Fibroblast of the conjunctiva (primary cell): ENCODE data around the gene SPINK2.

ENCODE experiments used
- DNase-seq: peaks from one replicate; pipeline ENCODE4 v3.0.0-alpha.2; 2010; ENCODE audit warnings: low read depth

Gene SPINK2

GRCh38 chr4:56821381-56822243, at the start of gene SPINK2:
Gene SPINK2, minus strand, starts transcription at chr4:56821701. Its CDS starts 39 bp downstream, at chr4:56821662.
- no peak for DNase-seq

GRCh38 chr4:56870946-56871345, 49.4 kb upstream of the SPINK2 start:
- DNase-seq = peak; percentile 84

- DNase-seq = no peak
These were observed 42.1 kb upstream of the SPINK2 start for GRCh38 chr4:56863441-56864139.

GRCh38 chr4:56861360-56861759, 39.9 kb upstream of the SPINK2 start:
- no peak for DNase-seq

- no peak for DNase-seq
These were observed 39.3 kb upstream of the SPINK2 start for GRCh38 chr4:56860781-56861180.

GRCh38 chr4:56859841-56860240, 38.3 kb upstream of the SPINK2 start:
- no peak for DNase-seq

GRCh38 chr4:56857601-56858309, 36.3 kb upstream of the SPINK2 start:
- no peak for DNase-seq

GRCh38 chr4:56856656-56857055, 35.2 kb upstream of the SPINK2 start:
- DNase-seq = no peak

- DNase-seq = no peak
These were observed 29.4 kb upstream of the SPINK2 start for GRCh38 chr4:56850910-56851309.

- no peak for DNase-seq
These were observed 23.5 kb upstream of the SPINK2 start for GRCh38 chr4:56844802-56845580.

- DNase-seq = no peak
These were observed 22.0 kb upstream of the SPINK2 start for GRCh38 chr4:56843421-56843899.

GRCh38 chr4:56840559-56840958, 19.1 kb upstream of the SPINK2 start:
- DNase-seq = no peak

- DNase-seq = no peak
These were observed 7.5 kb upstream of the SPINK2 start for GRCh38 chr4:56828784-56829535.

GRCh38 chr4:56823933-56824600, 2.6 kb upstream of the SPINK2 start:
- no peak for DNase-seq

- DNase-seq = no peak
These were observed 2.7 kb downstream of the SPINK2 start for GRCh38 chr4:56818797-56819196.

GRCh38 chr4:56817840-56818491, 3.5 kb downstream of the SPINK2 start:
- DNase-seq = no peak

- no peak for DNase-seq
These were observed 14.8 kb downstream of the SPINK2 start for GRCh38 chr4:56806666-56807065.

- no peak for DNase-seq
These were observed 16.9 kb downstream of the SPINK2 start for GRCh38 chr4:56804551-56804950.

- DNase-seq = no peak
These were observed 18.0 kb downstream of the SPINK2 start for GRCh38 chr4:56803471-56803870.
